HEK293T (cell line): ENCODE measurements around the gene DCTN3.

Experiments used
- CTCF ChIA-PET: fragments of 350-600 bp; formaldehyde crosslinking; extraction: SDS; loops from one replicate; lab custom pipeline; 2021; ENCODE audit warnings: antibody characterized with exemption, inconsistent platforms; lab: Yijun Ruan, JAX
- POLR2A ChIA-PET: fragments of 350-600 bp; formaldehyde crosslinking; extraction: SDS; loops from one replicate; lab custom pipeline; 2020; ENCODE audit warnings: antibody characterized with exemption, inconsistent platforms; lab: Yijun Ruan, JAX
- DNase-seq: peaks from one replicate; pipeline ENCODE4 v3.0.0; 2012; ENCODE audit warnings: mixed read lengths; ENCODE audit errors: extremely low spot score
- ARNT ChIP-seq: fragments of 450-650 bp; IDR thresholded peaks from 2 replicates; pipeline ENCODE4 v1.6.1; 2017; ENCODE audit warnings: mild to moderate bottlenecking
- BHLHE40 ChIP-seq: fragments of 450-650 bp; IDR thresholded peaks from 2 replicates; pipeline ENCODE4 v1.6.1; 2016; ENCODE audit warnings: mild to moderate bottlenecking, moderate library complexity, borderline replicate concordance
- CTBP1 ChIP-seq: fragments of 450-650 bp; IDR thresholded peaks from 2 replicates; pipeline ENCODE4 v1.6.1; 2016; ENCODE audit warnings: borderline replicate concordance
- ELF4 ChIP-seq: fragments of 450-650 bp; IDR thresholded peaks from 2 replicates; pipeline ENCODE4 v1.6.1; 2017; ENCODE audit warnings: antibody characterized with exemption
- FOXA1 ChIP-seq: fragments of 450-650 bp; IDR thresholded peaks from 2 replicates; pipeline ENCODE4 v1.6.1; 2016; ENCODE audit warnings: mild to moderate bottlenecking
- FOXK2 ChIP-seq: fragments of 450-650 bp; IDR thresholded peaks from 2 replicates; pipeline ENCODE4 v1.6.1; 2016; ENCODE audit warnings: mild to moderate bottlenecking
- FOXM1 ChIP-seq: fragments of 450-650 bp; IDR thresholded peaks from 2 replicates; pipeline ENCODE4 v1.6.1; 2017; ENCODE audit warnings: mild to moderate bottlenecking, borderline replicate concordance
- HDGF ChIP-seq: fragments of 450-650 bp; IDR thresholded peaks from 2 replicates; pipeline ENCODE4 v1.6.1; 2017; ENCODE audit warnings: antibody characterized with exemption, borderline replicate concordance
- L3MBTL2 ChIP-seq: fragments of 450-650 bp; conservative IDR thresholded peaks from 2 replicates; pipeline ENCODE4 v1.6.1; 2016; ENCODE audit warnings: mild to moderate bottlenecking
- LEF1 ChIP-seq: fragments of 450-650 bp; IDR thresholded peaks from 2 replicates; pipeline ENCODE4 v1.6.1; 2017; ENCODE audit warnings: mild to moderate bottlenecking, borderline replicate concordance
- NFRKB ChIP-seq: fragments of 450-650 bp; IDR thresholded peaks from 2 replicates; pipeline ENCODE4 v1.6.1; 2016; ENCODE audit warnings: mild to moderate bottlenecking, moderate library complexity
- PKNOX1 ChIP-seq: fragments of 450-650 bp; IDR thresholded peaks from 2 replicates; pipeline ENCODE4 v1.6.1; 2016
- SP1 ChIP-seq: fragments of 450-650 bp; IDR thresholded peaks from 2 replicates; pipeline ENCODE4 v1.6.1; 2017
- SUZ12 ChIP-seq: fragments of 450-650 bp; IDR thresholded peaks from 2 replicates; pipeline ENCODE4 v1.6.1; 2016; ENCODE audit warnings: mild to moderate bottlenecking
- TARDBP ChIP-seq: fragments of 450-650 bp; IDR thresholded peaks from 2 replicates; pipeline ENCODE4 v1.6.1; 2016
- ZNF384 ChIP-seq: fragments of 450-650 bp; IDR thresholded peaks from 2 replicates; pipeline ENCODE4 v1.6.1; 2016

The DCTN3 gene

GRCh38 chr9:34601937-34602573, 18.2 kb downstream of the DCTN3 start:
- ChIA-PET POLR2A (no interaction called here), CTCF (interaction anchor here (1.1 to 1.4 kb wide), 2 partner anchors 15 to 78 kb away, joined by 3 to 4 read pairs; no protein-coding TSS in a partner anchor)
- TF ChIP-seq TARDBP (no peak), NFRKB (no peak), L3MBTL2 (no peak), ZNF384 (no peak), LEF1 (no peak), SP1 (no peak), BHLHE40 (no peak), PKNOX1 (no peak), SUZ12 (no peak), HDGF (no peak), ELF4 (no peak), FOXA1 (no peak)
- DNase-seq, result no peak

DNA sequence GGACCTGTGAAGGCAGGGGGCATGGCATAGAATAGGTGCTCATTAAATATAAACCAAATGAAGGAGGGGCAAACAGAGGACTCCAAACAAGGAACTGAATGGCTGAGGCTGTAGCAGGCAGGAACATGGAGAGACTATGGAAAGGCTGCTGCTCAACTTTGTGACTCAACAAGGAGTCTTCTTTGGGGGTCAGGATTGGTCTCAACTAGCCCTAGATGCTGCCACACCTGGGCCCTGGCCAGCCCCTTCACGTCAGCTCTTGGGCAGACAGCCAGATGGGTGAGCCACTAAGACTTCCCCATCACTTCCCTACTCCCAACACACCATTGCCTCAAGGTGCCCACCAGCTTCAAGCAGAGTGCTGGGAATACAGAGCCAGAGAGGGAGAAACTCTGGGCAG, 19.4 kb downstream of the DCTN3 start:
- no peak for DNase-seq
- POLR2A ChIA-PET, result no interaction called here
- no peak for TF ChIP-seq L3MBTL2
- no peak for TF ChIP-seq ELF4
- no peak for TF ChIP-seq PKNOX1
- no peak for TF ChIP-seq SP1
- TF ChIP-seq FOXK2, result no peak
- TF ChIP-seq SUZ12, result no peak
- TF ChIP-seq TARDBP, result no peak
- TF ChIP-seq ZNF384, result no peak
- TF ChIP-seq ARNT, result no peak
- no peak for TF ChIP-seq LEF1
- no peak for TF ChIP-seq NFRKB
- TF ChIP-seq BHLHE40, result no peak
- no peak for TF ChIP-seq CTBP1
- no peak for TF ChIP-seq HDGF
- no peak for TF ChIP-seq FOXA1
- no peak for TF ChIP-seq FOXM1
- CTCF ChIA-PET, result interaction anchor here (1.5 kb wide), 1 partner anchor 9 kb away, joined by 5 read pairs; no protein-coding TSS in a partner anchor

DNA sequence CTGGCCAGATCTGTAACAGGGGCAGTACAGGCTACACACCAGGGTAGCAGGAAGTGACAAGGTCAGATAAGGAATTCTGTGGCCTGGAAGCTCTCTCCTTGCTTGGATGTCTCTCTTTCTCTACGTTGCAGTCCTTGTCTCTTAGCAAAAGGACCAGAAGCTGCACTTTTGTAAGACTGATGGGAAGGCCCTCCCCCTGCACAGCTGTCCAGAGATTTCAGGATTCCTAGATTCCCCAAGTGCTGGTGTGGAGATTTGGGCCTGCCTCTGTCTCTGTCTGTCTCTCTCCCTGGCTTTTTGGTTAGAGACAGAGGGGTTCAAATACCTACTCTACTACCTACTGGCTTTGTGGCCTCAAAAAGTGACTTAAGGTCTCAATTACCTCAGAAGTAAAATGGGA, 20.7 kb downstream of the DCTN3 start:
- no peak for DNase-seq
- CTCF ChIA-PET, result interaction anchor here (1.0 kb wide), 1 partner anchor 52 kb away, joined by 3 read pairs; no protein-coding TSS in a partner anchor
- POLR2A ChIA-PET, result interaction anchor here (1.2 kb wide), 1 partner anchor 10 kb away, joined by 3 read pairs; no protein-coding TSS in a partner anchor

GRCh38 chr9:34594177-34594576, 26.1 kb downstream of the DCTN3 start:
- TF ChIP-seq HDGF, result no peak
- no peak for TF ChIP-seq BHLHE40
- TF ChIP-seq CTBP1, result no peak
- TF ChIP-seq TARDBP, result no peak
- no peak for TF ChIP-seq LEF1
- TF ChIP-seq ARNT, result no peak
- TF ChIP-seq L3MBTL2, result no peak
- TF ChIP-seq PKNOX1, result no peak
- TF ChIP-seq SUZ12, result no peak
- no peak for TF ChIP-seq FOXM1
- no peak for TF ChIP-seq SP1
- TF ChIP-seq FOXK2, result no peak
- ChIA-PET CTCF (no interaction called here), POLR2A (no interaction called here)
- no peak for DNase-seq

More for the DNA sequence above, 20.7 kb downstream of the DCTN3 start:
- TF ChIP-seq TARDBP (no peak), NFRKB (no peak), SUZ12 (no peak), LEF1 (no peak), FOXM1 (no peak), FOXK2 (no peak), CTBP1 (no peak), ARNT (no peak), SP1 (no peak), PKNOX1 (no peak), L3MBTL2 (no peak), ZNF384 (no peak), ELF4 (no peak), BHLHE40 (no peak)

GRCh38 chr9:34592895-34593601, 27.2 kb downstream of the DCTN3 start:
- no peak for TF ChIP-seq LEF1
- TF ChIP-seq FOXM1, result no peak
- no peak for TF ChIP-seq BHLHE40
- no peak for TF ChIP-seq CTBP1
- no peak for TF ChIP-seq ZNF384
- no peak for TF ChIP-seq SP1
- TF ChIP-seq ARNT, result no peak
- ChIA-PET POLR2A (no interaction called here), CTCF (interaction anchor here (0.6 to 2.7 kb wide), 3 partner anchors 14 to 68 kb away, joined by 3 to 31 read pairs (median 10); no protein-coding TSS in a partner anchor)
- no peak for DNase-seq
